ENCODE measurements around the gene ANGEL1.

The ANGEL1 gene

GRCh38 chr14:76779221-76780057 lies 33.2 kb downstream of the ANGEL1 start:
- Histone ChIP-seq H3K4me3 (ENCODE audit: low read depth, low read length) (no peak overlapping the region), H3K4me1 (ENCODE audit: control insufficient read depth, insufficient read depth, low read length) (peaks cover 14% of the 10 kb centered on the region; the same call in 1 of the 2 replicates), H3K27ac (ENCODE audit: low read depth, low read length) (no peak overlapping the region), H3K9me3 (ENCODE audit: control insufficient read depth, insufficient read depth, low read depth, low read length) (no peaks in the 10 kb centered on the region), H3K9ac (ENCODE audit: low read length) (no peak overlapping the region), H3K27me3 (ENCODE audit: control insufficient read depth, insufficient read depth, low read length) (peaks cover 2% of the 10 kb centered on the region; the same call in 1 of the 2 replicates), H3K36me3 (ENCODE audit: control insufficient read depth, insufficient read depth, low read length) (peaks cover 36% of the 10 kb centered on the region)

- Histone ChIP-seq H3K9me3 (ENCODE audit: control insufficient read depth, insufficient read depth, low read depth, low read length) (no peaks in the 10 kb centered on the region), H3K4me3 (ENCODE audit: low read depth, low read length) (no peak overlapping the region), H3K27me3 (ENCODE audit: control insufficient read depth, insufficient read depth, low read length) (peaks cover 2% of the 10 kb centered on the region; the same call in 1 of the 2 replicates), H3K4me1 (ENCODE audit: control insufficient read depth, insufficient read depth, low read length) (peaks cover 21% of the 10 kb centered on the region; the same call in 1 of the 2 replicates), H3K27ac (ENCODE audit: low read depth, low read length) (no peak overlapping the region), H3K9ac (ENCODE audit: low read length) (no peak overlapping the region), H3K36me3 (ENCODE audit: control insufficient read depth, insufficient read depth, low read length) (peaks cover 30% of the 10 kb centered on the region)
Measured at GRCh38 chr14:76778546-76779215, 34.0 kb downstream of the ANGEL1 start.

GRCh38 chr14:76777721-76778120 lies 35.0 kb downstream of the ANGEL1 start:
- peaks cover 29% of the 10 kb centered on the region for H3K4me1 ChIP-seq (ENCODE audit: control insufficient read depth, insufficient read depth, low read length)
- H3K27ac ChIP-seq (ENCODE audit: low read depth, low read length), result no peak overlapping the region
- H3K4me3 ChIP-seq (ENCODE audit: low read depth, low read length), result no peak overlapping the region
- peaks cover 2% of the 10 kb centered on the region; the same call in 1 of the 2 replicates for H3K27me3 ChIP-seq (ENCODE audit: control insufficient read depth, insufficient read depth, low read length)
- H3K9ac ChIP-seq (ENCODE audit: low read length), result no peak overlapping the region
- H3K36me3 ChIP-seq (ENCODE audit: control insufficient read depth, insufficient read depth, low read length), result peaks cover 21% of the 10 kb centered on the region
- H3K9me3 ChIP-seq (ENCODE audit: control insufficient read depth, insufficient read depth, low read depth, low read length), result no peaks in the 10 kb centered on the region

- Histone ChIP-seq H3K27me3 (ENCODE audit: control insufficient read depth, insufficient read depth, low read length) (peaks cover 2% of the 10 kb centered on the region; the same call in 1 of the 2 replicates), H3K36me3 (ENCODE audit: control insufficient read depth, insufficient read depth, low read length) (peaks cover 11% of the 10 kb centered on the region; the same call in 1 of the 2 replicates), H3K9me3 (ENCODE audit: control insufficient read depth, insufficient read depth, low read depth, low read length) (no peaks in the 10 kb centered on the region), H3K27ac (ENCODE audit: low read depth, low read length) (no peak overlapping the region), H3K4me3 (ENCODE audit: low read depth, low read length) (no peak overlapping the region), H3K4me1 (ENCODE audit: control insufficient read depth, insufficient read depth, low read length) (peaks cover 35% of the 10 kb centered on the region), H3K9ac (ENCODE audit: low read length) (no peak overlapping the region)
Measured at GRCh38 chr14:76776428-76777251, 36.0 kb downstream of the ANGEL1 start.

- Histone ChIP-seq H3K4me3 (ENCODE audit: low read depth, low read length) (no peak overlapping the region), H3K9ac (ENCODE audit: low read length) (no peak overlapping the region), H3K27ac (ENCODE audit: low read depth, low read length) (no peak overlapping the region), H3K4me1 (ENCODE audit: control insufficient read depth, insufficient read depth, low read length) (peaks cover 35% of the 10 kb centered on the region), H3K36me3 (ENCODE audit: control insufficient read depth, insufficient read depth, low read length) (0 out of 2 replicates have a peak, but pooled peaks cover 5% of the 10 kb centered on the region), H3K27me3 (ENCODE audit: control insufficient read depth, insufficient read depth, low read length) (peaks cover 4% of the 10 kb centered on the region; the same call in 1 of the 2 replicates), H3K9me3 (ENCODE audit: control insufficient read depth, insufficient read depth, low read depth, low read length) (no peaks in the 10 kb centered on the region)
Measured at GRCh38 chr14:76775695-76776427, 36.8 kb downstream of the ANGEL1 start.

- Histone ChIP-seq H3K4me1 (ENCODE audit: control insufficient read depth, insufficient read depth, low read length) (peaks cover 35% of the 10 kb centered on the region), H3K27me3 (ENCODE audit: control insufficient read depth, insufficient read depth, low read length) (peaks cover 8% of the 10 kb centered on the region; the same call in 1 of the 2 replicates), H3K9me3 (ENCODE audit: control insufficient read depth, insufficient read depth, low read depth, low read length) (0 out of 2 replicates have a peak, but pooled peaks cover under 1% of the 10 kb centered on the region), H3K36me3 (ENCODE audit: control insufficient read depth, insufficient read depth, low read length) (0 out of 2 replicates have a peak, but pooled peaks cover 2% of the 10 kb centered on the region), H3K9ac (ENCODE audit: low read length) (no peak overlapping the region), H3K4me3 (ENCODE audit: low read depth, low read length) (no peak overlapping the region), H3K27ac (ENCODE audit: low read depth, low read length) (no peak overlapping the region)
Measured at GRCh38 chr14:76774821-76775694, 37.6 kb downstream of the ANGEL1 start.

- H3K4me1 ChIP-seq (ENCODE audit: control insufficient read depth, insufficient read depth, low read length), result peaks cover 35% of the 10 kb centered on the region
Measured at GRCh38 chr14:76773956-76774820, 38.5 kb downstream of the ANGEL1 start.

GRCh38 chr14:76773188-76773885 lies 39.3 kb downstream of the ANGEL1 start:
- no peaks in the 10 kb centered on the region for H3K36me3 ChIP-seq (ENCODE audit: control insufficient read depth, insufficient read depth, low read length)
- H3K27me3 ChIP-seq (ENCODE audit: control insufficient read depth, insufficient read depth, low read length), result peaks cover 9% of the 10 kb centered on the region; the same call in 1 of the 2 replicates
- peaks cover 6% of the 10 kb centered on the region; the same call in 1 of the 2 replicates for H3K9me3 ChIP-seq (ENCODE audit: control insufficient read depth, insufficient read depth, low read depth, low read length)
- no peak overlapping the region for H3K4me3 ChIP-seq (ENCODE audit: low read depth, low read length)
- H3K4me1 ChIP-seq (ENCODE audit: control insufficient read depth, insufficient read depth, low read length), result peaks cover 39% of the 10 kb centered on the region
- no peak overlapping the region; the same call in 1 of the 2 replicates for H3K27ac ChIP-seq (ENCODE audit: low read depth, low read length)
- H3K9ac ChIP-seq (ENCODE audit: low read length), result no peak overlapping the region

More at GRCh38 chr14:76773956-76774820, 38.5 kb downstream of the ANGEL1 start:
- H3K9ac ChIP-seq (ENCODE audit: low read length), result no peak overlapping the region
- peaks cover 5% of the 10 kb centered on the region; the same call in 1 of the 2 replicates for H3K9me3 ChIP-seq (ENCODE audit: control insufficient read depth, insufficient read depth, low read depth, low read length)
- peaks cover 9% of the 10 kb centered on the region; the same call in 1 of the 2 replicates for H3K27me3 ChIP-seq (ENCODE audit: control insufficient read depth, insufficient read depth, low read length)
- H3K4me3 ChIP-seq (ENCODE audit: low read depth, low read length), result no peak overlapping the region
- no peak overlapping the region for H3K27ac ChIP-seq (ENCODE audit: low read depth, low read length)
- no peaks in the 10 kb centered on the region for H3K36me3 ChIP-seq (ENCODE audit: control insufficient read depth, insufficient read depth, low read length)
